Measurements from ENCODE around the gene AXL.

The AXL gene

DNA sequence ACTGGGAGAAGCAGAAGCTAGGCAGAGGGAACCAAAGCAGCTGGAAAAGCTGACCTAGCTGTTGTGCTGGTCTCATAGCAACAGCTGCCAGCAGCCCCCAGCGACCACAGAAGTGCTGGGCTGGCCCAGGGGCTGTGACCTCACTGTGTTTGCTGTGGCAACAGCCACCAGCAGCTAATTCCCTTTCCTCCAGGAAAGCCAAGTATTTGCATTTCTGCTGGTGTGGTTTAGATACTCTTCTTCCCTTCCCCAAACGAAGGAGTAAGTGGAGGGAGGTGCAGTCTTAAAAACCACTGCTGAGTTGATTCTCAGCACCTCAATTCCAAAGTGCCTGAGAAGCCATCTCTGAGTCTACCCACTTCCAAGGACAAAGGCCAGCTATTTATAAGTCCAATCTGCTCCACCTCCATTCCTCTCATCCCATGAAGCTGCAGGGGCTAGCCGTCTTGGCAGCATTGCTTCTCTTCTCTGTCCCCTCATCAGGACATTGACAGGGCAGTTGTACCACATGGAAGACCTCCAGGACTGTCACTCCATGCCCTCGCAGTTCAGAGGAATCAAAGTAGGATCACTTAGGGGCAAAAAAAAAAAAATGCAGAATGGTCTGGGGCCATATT is 79.4 kb downstream of the AXL start:
- no peak overlapping the region for H3K27ac ChIP-seq (ENCODE audit: low read length)
- no peak overlapping the region for H3K4me3 ChIP-seq (ENCODE audit: low read length)
- no peaks in the 10 kb centered on the region for H3K9me3 ChIP-seq (ENCODE audit: insufficient read depth, low read depth, low read length)
- H3K36me3 ChIP-seq (ENCODE audit: insufficient read depth, low read depth, low read length) = peaks cover 100% of the 10 kb centered on the region
- H3K27me3 ChIP-seq (ENCODE audit: insufficient read depth, low read length) = no peaks in the 10 kb centered on the region
- H3K9ac ChIP-seq (ENCODE audit: low read depth, low read length) = no peak overlapping the region
- no peaks in the 10 kb centered on the region for H3K4me1 ChIP-seq (ENCODE audit: insufficient read depth, low read length)

DNA sequence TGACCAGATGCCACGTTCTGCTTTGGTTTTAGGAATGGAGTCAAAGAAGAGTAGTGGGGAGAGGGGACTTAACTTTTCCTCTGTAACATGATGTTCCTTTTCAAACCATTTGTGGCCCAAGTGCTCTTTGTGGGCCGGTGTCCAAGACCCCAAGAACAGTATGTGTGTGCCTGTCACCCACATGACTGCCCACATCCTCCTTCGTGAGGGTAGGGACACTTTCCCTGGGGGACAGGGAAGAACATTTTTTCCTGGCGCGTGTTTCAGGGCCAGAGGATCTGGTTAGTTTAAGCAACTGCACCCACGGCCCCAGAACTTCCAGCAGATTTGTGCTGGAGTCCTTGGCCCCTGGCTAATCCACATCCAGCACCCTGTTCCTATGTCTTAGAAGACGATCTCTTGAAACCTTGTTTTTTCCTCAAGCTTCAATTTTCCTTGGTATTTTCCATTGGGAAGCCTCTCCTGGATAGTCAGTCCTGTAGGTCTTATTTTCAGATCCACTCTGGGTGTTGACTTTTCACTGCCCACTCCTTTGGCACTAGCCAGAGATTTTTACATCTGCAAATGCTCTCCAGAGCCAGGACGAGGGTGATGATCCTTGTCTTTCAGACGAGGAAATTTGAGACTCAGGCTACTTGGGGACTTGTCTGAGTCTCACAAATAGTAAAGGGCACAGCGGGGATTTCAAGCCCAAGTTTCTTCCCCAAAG is 80.2 kb downstream of the AXL start:
- Histone ChIP-seq H3K27me3 (ENCODE audit: insufficient read depth, low read length) (no peaks in the 10 kb centered on the region), H3K27ac (ENCODE audit: low read length) (no peak overlapping the region), H3K36me3 (ENCODE audit: insufficient read depth, low read depth, low read length) (peaks cover 100% of the 10 kb centered on the region), H3K9me3 (ENCODE audit: insufficient read depth, low read depth, low read length) (no peaks in the 10 kb centered on the region), H3K4me1 (ENCODE audit: insufficient read depth, low read length) (no peaks in the 10 kb centered on the region), H3K4me3 (ENCODE audit: low read length) (no peak overlapping the region), H3K9ac (ENCODE audit: low read depth, low read length) (no peak overlapping the region)

DNA sequence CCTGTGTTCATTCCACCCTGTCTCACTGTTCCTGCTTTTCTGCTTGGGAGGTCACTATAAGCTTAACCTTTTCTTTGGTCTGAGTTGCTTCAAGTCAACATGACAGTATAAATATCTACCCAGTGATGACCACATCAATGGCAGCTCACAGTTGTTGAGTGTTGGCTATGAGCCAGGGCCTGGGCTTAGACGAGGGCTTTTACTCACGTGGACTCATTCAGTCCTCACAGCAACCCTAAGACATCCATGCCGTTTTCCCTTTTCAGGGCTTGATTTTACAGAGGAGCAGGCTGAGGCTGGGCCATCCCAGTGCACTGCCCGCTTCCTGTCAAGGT is 80.7 kb downstream of the AXL start:
- Histone ChIP-seq H3K27me3 (ENCODE audit: insufficient read depth, low read length) (no peaks in the 10 kb centered on the region), H3K9ac (ENCODE audit: low read depth, low read length) (no peak overlapping the region), H3K9me3 (ENCODE audit: insufficient read depth, low read depth, low read length) (no peaks in the 10 kb centered on the region), H3K27ac (ENCODE audit: low read length) (no peak overlapping the region), H3K36me3 (ENCODE audit: insufficient read depth, low read depth, low read length) (peaks cover 100% of the 10 kb centered on the region), H3K4me3 (ENCODE audit: low read length) (no peak overlapping the region), H3K4me1 (ENCODE audit: insufficient read depth, low read length) (no peaks in the 10 kb centered on the region)

DNA sequence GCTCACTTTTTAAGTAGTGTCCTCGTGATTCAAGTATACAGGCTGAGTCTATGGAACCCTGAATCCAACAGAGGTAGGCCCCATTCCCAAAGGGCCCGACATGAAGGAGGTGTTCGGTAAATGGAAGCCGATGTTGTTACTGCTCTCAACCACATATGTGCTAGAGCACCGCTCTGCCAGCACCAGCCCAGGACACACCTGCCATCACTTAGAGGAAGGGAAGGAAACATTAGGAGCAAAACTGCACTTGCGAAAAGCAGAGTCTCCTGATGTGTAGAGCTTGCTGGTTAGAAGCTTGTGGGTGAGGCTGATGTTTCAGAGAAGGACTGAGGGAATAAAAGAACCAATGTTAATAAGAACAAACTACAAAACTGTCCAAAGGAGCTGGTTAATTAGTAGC is 81.5 kb downstream of the AXL start:
- Histone ChIP-seq H3K4me1 (ENCODE audit: insufficient read depth, low read length) (no peaks in the 10 kb centered on the region), H3K36me3 (ENCODE audit: insufficient read depth, low read depth, low read length) (peaks cover 100% of the 10 kb centered on the region), H3K4me3 (ENCODE audit: low read length) (no peak overlapping the region), H3K27me3 (ENCODE audit: insufficient read depth, low read length) (no peaks in the 10 kb centered on the region), H3K9ac (ENCODE audit: low read depth, low read length) (no peak overlapping the region), H3K27ac (ENCODE audit: low read length) (no peak overlapping the region), H3K9me3 (ENCODE audit: insufficient read depth, low read depth, low read length) (no peaks in the 10 kb centered on the region)

DNA sequence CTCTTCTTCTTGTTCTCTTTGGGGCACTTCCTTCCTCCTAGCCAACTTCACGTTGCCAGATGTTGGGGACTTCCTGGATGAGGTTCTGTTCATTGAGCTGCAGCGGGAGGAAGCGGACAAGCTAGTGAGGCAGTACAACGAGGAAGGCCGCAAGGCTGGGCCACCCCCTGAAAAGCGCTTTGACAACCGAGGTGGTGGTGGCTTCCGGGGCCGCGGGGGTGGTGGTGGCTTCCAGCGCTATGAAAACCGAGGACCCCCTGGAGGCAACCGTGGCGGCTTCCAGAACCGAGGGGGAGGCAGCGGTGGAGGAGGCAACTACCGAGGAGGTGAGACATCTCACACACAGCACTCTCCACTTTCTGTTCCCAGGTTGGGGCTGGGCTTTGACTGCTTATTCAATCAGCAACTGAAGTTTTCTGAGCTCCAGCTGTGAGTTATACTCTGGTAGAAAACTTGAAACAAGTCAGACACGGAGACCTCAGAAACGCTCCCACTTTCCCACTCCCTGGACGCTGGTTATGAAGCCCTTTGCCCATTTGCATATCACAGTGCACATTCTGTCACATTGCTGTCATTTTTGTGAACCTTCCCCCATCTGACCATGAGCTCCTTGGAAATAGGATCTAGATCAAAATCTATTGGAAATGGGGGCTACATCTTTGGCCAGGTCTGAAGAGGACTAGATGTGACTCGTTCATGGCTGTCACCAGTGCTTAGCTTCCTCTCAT is 83.8 kb downstream of the AXL start:
- Histone ChIP-seq H3K4me1 (ENCODE audit: insufficient read depth, low read length) (no peaks in the 10 kb centered on the region), H3K27ac (ENCODE audit: low read length) (no peak overlapping the region), H3K9me3 (ENCODE audit: insufficient read depth, low read depth, low read length) (no peaks in the 10 kb centered on the region), H3K36me3 (ENCODE audit: insufficient read depth, low read depth, low read length) (peaks cover 100% of the 10 kb centered on the region), H3K27me3 (ENCODE audit: insufficient read depth, low read length) (no peaks in the 10 kb centered on the region), H3K9ac (ENCODE audit: low read depth, low read length) (no peak overlapping the region), H3K4me3 (ENCODE audit: low read length) (no peak overlapping the region)

DNA sequence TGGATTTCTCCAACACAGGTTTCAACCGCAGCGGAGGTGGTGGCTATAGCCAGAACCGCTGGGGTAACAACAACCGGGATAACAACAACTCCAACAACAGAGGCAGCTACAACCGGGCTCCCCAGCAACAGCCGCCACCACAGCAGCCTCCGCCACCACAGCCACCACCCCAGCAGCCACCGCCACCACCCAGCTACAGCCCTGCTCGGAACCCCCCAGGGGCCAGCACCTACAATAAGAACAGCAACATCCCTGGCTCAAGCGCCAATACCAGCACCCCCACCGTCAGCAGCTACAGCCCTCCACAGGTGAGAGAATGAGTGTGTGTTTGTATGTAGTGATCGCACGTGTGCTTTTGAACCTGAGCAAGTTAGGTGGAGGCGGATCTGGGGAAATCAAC is 84.9 kb downstream of the AXL start:
- peaks cover 3% of the 10 kb centered on the region; the same call in 1 of the 2 replicates for H3K4me1 ChIP-seq (ENCODE audit: insufficient read depth, low read length)
- no peaks in the 10 kb centered on the region for H3K9me3 ChIP-seq (ENCODE audit: insufficient read depth, low read depth, low read length)
- H3K36me3 ChIP-seq (ENCODE audit: insufficient read depth, low read depth, low read length) = peaks cover 92% of the 10 kb centered on the region
- H3K4me3 ChIP-seq (ENCODE audit: low read length) = no peak overlapping the region
- no peak overlapping the region for H3K9ac ChIP-seq (ENCODE audit: low read depth, low read length)
- no peaks in the 10 kb centered on the region for H3K27me3 ChIP-seq (ENCODE audit: insufficient read depth, low read length)
- no peak overlapping the region for H3K27ac ChIP-seq (ENCODE audit: low read length)

DNA sequence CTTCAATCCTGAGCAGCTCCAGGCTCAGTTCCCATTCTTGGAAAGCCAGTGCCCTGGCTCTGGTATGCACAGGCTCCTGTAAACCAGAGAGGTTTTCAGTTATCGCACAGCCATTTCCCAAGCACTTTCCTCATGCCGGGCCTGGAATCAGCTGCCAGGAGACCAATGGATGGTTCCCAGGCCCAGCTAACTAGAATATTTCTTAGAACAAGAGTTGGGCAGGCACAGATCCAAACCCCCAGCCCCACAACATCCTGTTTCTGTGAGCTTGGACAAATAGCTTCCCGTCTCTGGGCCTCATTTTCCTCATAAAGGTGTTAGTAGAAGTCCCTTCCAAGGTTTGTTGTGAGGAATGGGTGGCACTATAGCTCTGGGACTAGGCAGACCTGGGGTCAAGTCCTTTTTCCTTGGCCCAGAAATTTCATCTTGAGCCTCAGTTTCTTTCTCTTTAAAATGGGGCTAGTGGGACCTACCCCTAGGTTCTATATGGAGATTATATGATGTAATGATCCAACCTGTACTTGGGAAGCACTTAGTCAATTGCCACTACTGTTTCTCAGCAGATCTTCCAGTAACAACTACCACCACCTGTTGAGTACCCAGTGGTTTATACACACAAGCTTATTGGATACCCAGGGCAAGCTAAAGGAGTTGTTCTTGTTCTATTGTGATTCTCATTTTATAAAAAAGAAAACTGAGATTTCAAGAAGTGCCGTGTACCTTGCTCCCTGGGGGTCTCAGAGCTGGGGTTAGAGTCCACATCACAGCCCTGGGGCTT is 85.9 kb downstream of the AXL start:
- H3K4me1 ChIP-seq (ENCODE audit: insufficient read depth, low read length) = peaks cover 8% of the 10 kb centered on the region; the same call in 1 of the 2 replicates
- H3K9me3 ChIP-seq (ENCODE audit: insufficient read depth, low read depth, low read length) = no peaks in the 10 kb centered on the region
- peaks cover 82% of the 10 kb centered on the region for H3K36me3 ChIP-seq (ENCODE audit: insufficient read depth, low read depth, low read length)
- no peaks in the 10 kb centered on the region for H3K27me3 ChIP-seq (ENCODE audit: insufficient read depth, low read length)
- H3K4me3 ChIP-seq (ENCODE audit: low read length) = no peak overlapping the region
- no peak overlapping the region for H3K9ac ChIP-seq (ENCODE audit: low read depth, low read length)
- H3K27ac ChIP-seq (ENCODE audit: low read length) = no peak overlapping the region

DNA sequence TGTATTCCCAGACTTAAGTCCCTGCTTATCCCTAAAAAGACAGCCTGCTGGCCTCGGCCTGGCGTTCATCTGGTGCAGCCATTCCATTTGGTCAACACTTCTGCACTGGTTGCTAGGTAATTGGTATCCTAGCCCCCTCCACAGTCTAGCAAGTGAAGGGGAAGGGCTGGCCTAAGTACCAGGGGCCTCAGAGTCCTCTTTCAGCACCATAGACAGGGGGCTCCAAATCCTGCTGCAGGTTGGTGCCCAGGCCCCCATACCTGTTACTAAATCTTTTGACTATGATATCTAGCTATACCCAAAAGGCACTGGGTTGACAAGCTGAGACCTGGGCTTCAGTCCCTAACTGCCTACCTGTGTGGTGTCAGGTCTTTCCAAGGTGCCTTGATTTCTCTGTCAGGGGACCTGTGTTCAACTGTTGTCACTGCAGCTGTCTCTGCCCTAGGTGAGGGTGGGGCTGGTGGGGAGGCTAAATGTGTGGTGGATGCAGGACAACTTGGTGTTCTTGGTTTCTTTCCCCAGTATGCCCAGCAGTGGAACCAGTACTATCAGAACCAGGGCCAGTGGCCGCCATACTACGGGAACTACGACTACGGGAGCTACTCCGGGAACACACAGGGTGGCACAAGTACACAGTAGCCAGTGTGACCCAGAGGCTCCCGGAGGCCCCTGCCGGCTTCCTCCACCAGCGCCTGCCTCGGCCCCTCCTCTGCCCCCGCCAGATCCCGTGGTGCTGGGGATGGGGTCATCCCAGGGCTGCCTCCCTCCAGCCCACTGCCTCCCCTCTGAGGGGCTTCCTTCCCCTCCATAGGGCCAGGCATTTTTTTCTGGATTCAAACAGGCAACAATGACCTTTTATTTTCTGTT is 87.1 kb downstream of the AXL start:
- Histone ChIP-seq H3K9me3 (ENCODE audit: insufficient read depth, low read depth, low read length) (no peaks in the 10 kb centered on the region), H3K27me3 (ENCODE audit: insufficient read depth, low read length) (no peaks in the 10 kb centered on the region), H3K4me1 (ENCODE audit: insufficient read depth, low read length) (peaks cover 11% of the 10 kb centered on the region), H3K4me3 (ENCODE audit: low read length) (no peak overlapping the region), H3K36me3 (ENCODE audit: insufficient read depth, low read depth, low read length) (peaks cover 70% of the 10 kb centered on the region), H3K9ac (ENCODE audit: low read depth, low read length) (no peak overlapping the region), H3K27ac (ENCODE audit: low read length) (no peak overlapping the region)

DNA sequence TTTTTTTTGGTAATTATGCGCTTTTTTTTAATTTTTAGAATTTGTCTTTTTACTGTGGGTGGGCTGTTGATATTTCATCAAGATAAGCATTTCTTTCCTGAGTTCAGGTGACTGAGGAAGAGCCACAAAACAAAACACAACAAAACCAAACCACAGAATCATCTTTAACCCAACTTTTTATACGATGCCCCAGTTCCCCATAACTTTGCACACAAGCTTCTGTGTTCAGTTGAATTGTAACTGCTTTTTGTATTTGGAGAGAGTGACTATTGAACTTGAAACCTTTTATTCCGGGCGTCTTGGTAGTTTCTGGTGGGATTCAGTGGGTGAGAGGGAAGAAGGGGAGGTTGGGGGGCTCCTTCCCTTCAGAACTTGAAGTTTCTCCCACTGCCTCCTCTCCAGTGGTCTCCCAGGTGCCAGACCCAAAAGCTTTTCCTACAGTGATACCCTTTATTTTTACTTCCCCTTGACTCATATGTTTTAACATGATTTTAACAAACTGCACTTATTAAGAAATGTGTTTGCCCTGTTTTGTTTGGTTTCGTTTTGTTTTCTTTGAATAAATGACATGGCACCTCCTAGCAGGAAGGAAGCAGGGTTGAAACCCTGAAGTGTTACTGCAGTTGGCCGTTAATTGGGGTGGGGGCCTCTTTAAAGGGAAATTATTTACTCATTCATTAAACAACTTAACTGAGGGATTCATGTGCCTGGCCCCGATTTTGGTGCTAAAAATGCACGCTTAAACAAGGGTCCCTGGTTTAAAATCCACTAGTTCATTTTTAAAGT is 88.3 kb downstream of the AXL start:
- no peaks in the 10 kb centered on the region for H3K27me3 ChIP-seq (ENCODE audit: insufficient read depth, low read length)
- H3K9ac ChIP-seq (ENCODE audit: low read depth, low read length) = no peak overlapping the region
- no peaks in the 10 kb centered on the region for H3K9me3 ChIP-seq (ENCODE audit: insufficient read depth, low read depth, low read length)
- H3K27ac ChIP-seq (ENCODE audit: low read length) = no peak overlapping the region
- peaks cover 61% of the 10 kb centered on the region for H3K36me3 ChIP-seq (ENCODE audit: insufficient read depth, low read depth, low read length)
- H3K4me3 ChIP-seq (ENCODE audit: low read length) = no peak overlapping the region
- H3K4me1 ChIP-seq (ENCODE audit: insufficient read depth, low read length) = peaks cover 12% of the 10 kb centered on the region

DNA sequence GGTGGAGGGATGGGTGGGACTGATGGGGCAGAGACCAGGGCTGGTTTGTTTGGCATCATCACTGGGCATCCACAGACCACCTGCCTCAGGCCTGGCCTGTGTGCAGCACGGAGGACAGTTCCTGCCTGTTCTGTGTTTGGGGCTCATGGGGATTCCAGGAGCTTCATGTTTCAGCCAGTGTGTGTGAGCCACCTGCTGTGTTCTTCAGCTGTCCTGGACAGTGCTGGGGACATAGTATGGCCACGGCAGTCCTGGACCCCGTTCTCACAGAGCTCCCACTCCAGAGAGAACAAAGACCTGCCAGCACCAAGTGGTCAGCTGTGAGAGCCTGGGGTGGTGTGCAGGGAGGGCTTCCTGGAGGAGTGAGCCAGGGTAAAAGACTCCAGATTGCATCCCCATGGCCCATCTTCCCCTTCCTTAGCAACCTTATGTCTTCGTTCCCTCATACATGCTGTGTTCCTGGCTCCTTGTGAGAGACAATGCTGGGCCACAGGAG is 89.0 kb downstream of the AXL start:
- H3K9me3 ChIP-seq (ENCODE audit: insufficient read depth, low read depth, low read length) = no peaks in the 10 kb centered on the region
- no peaks in the 10 kb centered on the region for H3K27me3 ChIP-seq (ENCODE audit: insufficient read depth, low read length)
- H3K27ac ChIP-seq (ENCODE audit: low read length) = peak overlapping the region; percentile 4
- H3K9ac ChIP-seq (ENCODE audit: low read depth, low read length) = peak overlapping the region; percentile 36; the same call in 1 of the 2 replicates
- H3K4me3 ChIP-seq (ENCODE audit: low read length) = no peak overlapping the region
- peaks cover 61% of the 10 kb centered on the region for H3K36me3 ChIP-seq (ENCODE audit: insufficient read depth, low read depth, low read length)
- H3K4me1 ChIP-seq (ENCODE audit: insufficient read depth, low read length) = peaks cover 12% of the 10 kb centered on the region

All from iPS-20b (cell line).